ENCODE measurements around the gene TBCB. TPM values are rescaled to one million over a fixed set of nuclear protein-coding genes. Genes with fewer than 3 reads are reported as not detected.
"Not testable (repeated sequence)": the region's sequence is repeated elsewhere in the genome, so short reads cannot be mapped to it uniquely, and the experiment has no call there.

Gene TBCB
- total RNA-seq (2021; ENCODE audit: unreplicated experiment) = 141 TPM
- 184 and 198 TPM in 2 replicates for polyA plus RNA-seq (2012)
- percentile 57 among the genes with signal in this experiment for Bru-seq, nascent RNA
- BruChase-seq, experiment 1, labeled RNA remaining after a 6-hour chase = percentile 76 among the genes with signal in this experiment
- percentile 72 among the genes with signal in this experiment for BruChase-seq, experiment 2, labeled RNA remaining after a 2-hour chase
- long read RNA-seq, transcript TBCB-201 (6 exons, 1,473 nt) = major isoform, 104 of 138 reads
- long read RNA-seq, transcript TBCB-208 (5 exons, 776 nt) = minor isoform, 5 of 138 reads
- long read RNA-seq, partial matches to known transcripts = 2 of 138 reads
- long read RNA-seq, other reads (novel, unspliced or antisense) = 23 of 138 reads

GRCh38 chr19:36115453-36116343 is at the start of gene TBCB:
Gene TBCB (plus strand): TSS chr19:36115468. CDS start chr19:36115561, 93 bp downstream.
- no peaks in the 10 kb centered on the region for H3K27me3 ChIP-seq (ENCODE audit: insufficient read depth, low read length)
- peaks cover 28% of the 10 kb centered on the region for H3K79me2 ChIP-seq (ENCODE audit: insufficient read depth, low read length)
- H3K9me2 ChIP-seq (ENCODE audit: insufficient read depth) = no peaks in the 10 kb centered on the region
- ChIA-PET RAD21 (ENCODE audit: low non-redundant PET in 1 of 2, low total read pairs in 2 of 2, uncharacterized antibody in 2 of 2, unreplicated experiment in 2 of 2) (interaction anchor here (0.6 to 1.2 kb wide), 2 partner anchors 56 to 296 kb away, joined by 3 to 4 read pairs; no protein-coding TSS in a partner anchor), POLR2A (interaction anchor here (0.6 to 1.5 kb wide), 10 partner anchors 10 to 374 kb away, joined by 3 to 19 read pairs (median 4); partner anchors contain the start of genes CAPNS1, ZNF146, ZNF565 and ZNF566), CTCF (interaction anchor here (1.0 to 2.3 kb wide), 4 partner anchors 12 to 56 kb away, joined by 3 to 16 read pairs (median 4); no protein-coding TSS in a partner anchor)
- peak; percentile 54 for ATAC-seq
- peaks cover 7 to 27% of the 10 kb centered on the region in 2 experiments; a peak in 3 of 4 replicates for H3K4me1 ChIP-seq (ENCODE audit: control insufficient read depth in 1 of 2, insufficient read depth in 2 of 2, low read length in 2 of 2)
- peak within 1 kb of the TSS; percentile 92 for H3K27ac ChIP-seq (ENCODE audit: low read depth, low read length)
- H2AFZ ChIP-seq (ENCODE audit: low read depth, low read length, poor library complexity, severe bottlenecking) = no peak within 1 kb of the TSS
- H3K9me3 ChIP-seq (ENCODE audit: control insufficient read depth in 1 of 2, insufficient read depth in 1 of 2, low read depth in 1 of 2, low read length in 2 of 2) = no peaks in the 10 kb centered on the region
- peak within 1 kb of the TSS; percentile 82 to 99 for H3K4me3 ChIP-seq (replicated peaks in 1 of 2; ENCODE audit: low read depth in 1 of 2, low read length in 2 of 2)
- intact Hi-C loops (cut with micrococcal nuclease) = loop anchor here (5.0 to 10.0 kb wide), 2 partner anchors 43 to 111 kb away; partner anchors contain the start of gene SYNE4
- 0 out of 2 replicates have a peak, but pooled peaks have one; percentile 1 for TF ChIP-seq SIN3A (IDR thresholded peaks at IDR 0.05; ENCODE audit: low read depth)
- no peak for TF ChIP-seq ZNF274 (IDR thresholded peaks at IDR 0.05; ENCODE audit: low read depth, low read length)
- BruUV-seq (replicated peaks) = TSS peak; percentile 64
- no peaks in the 10 kb centered on the region for H4K20me1 ChIP-seq (ENCODE audit: insufficient read depth)
- H3K9ac ChIP-seq (ENCODE audit: low read length) = peak within 1 kb of the TSS; percentile 86
- no peak for DNase-seq (ENCODE audit: low read depth, low spot score)
- H3K36me3 ChIP-seq (ENCODE audit: control insufficient read depth in 1 of 2, insufficient read depth in 2 of 2, low read length in 2 of 2) = peaks cover 14 to 19% of the 10 kb centered on the region in 2 experiments; a peak in 3 of 4 replicates
- H3K4me2 ChIP-seq (ENCODE audit: low read length) = peak within 1 kb of the TSS; percentile 95

DNA sequence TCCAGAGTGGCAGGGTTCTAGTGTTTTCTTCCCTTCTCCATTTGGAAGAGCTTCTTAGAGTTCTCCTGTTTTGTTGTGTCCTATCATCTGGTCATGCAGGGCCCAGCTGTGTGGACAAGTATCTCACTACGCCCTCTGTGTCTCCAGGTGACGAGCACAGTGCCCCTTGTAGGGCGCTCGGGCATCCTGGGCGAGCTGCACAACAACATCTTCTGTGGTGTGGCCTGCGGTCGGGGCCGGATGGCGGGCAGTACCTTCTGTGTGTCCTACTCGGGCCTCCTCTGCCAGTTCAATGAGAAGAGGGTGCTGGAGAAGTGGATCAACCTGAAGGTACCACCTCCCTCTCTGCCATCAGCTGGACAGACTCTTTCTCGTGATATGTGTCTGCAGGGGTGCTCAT is 47.6 kb upstream of the TBCB start:
- POLR2A ChIA-PET = no interaction called here
- no peak overlapping the region for H3K27ac ChIP-seq (ENCODE audit: low read depth, low read length)
- H3K9me3 ChIP-seq (ENCODE audit: control insufficient read depth in 1 of 2, insufficient read depth in 1 of 2, low read depth in 1 of 2, low read length in 2 of 2) = no peaks in the 10 kb centered on the region
- no peak overlapping the region for H3K4me2 ChIP-seq (ENCODE audit: low read length)
- RAD21 ChIA-PET (ENCODE audit: low non-redundant PET in 1 of 2, low total read pairs in 2 of 2, uncharacterized antibody in 2 of 2, unreplicated experiment in 2 of 2) = interaction anchor here in 1 of 2 experiments (0.9 kb wide), 1 partner anchor 96 kb away, joined by 3 read pairs; no protein-coding TSS in a partner anchor
- H3K9ac ChIP-seq (ENCODE audit: low read length) = no peak overlapping the region
- peaks cover 4 to 40% of the 10 kb centered on the region in 2 experiments for H3K36me3 ChIP-seq (ENCODE audit: control insufficient read depth in 1 of 2, insufficient read depth in 2 of 2, low read length in 2 of 2)
- ATAC-seq (no peak), DNase-seq (ENCODE audit: low read depth, low spot score) (no peak)
- intact Hi-C loops (cut with micrococcal nuclease) = loop anchor here (10.0 kb wide), 1 partner anchor 1047 kb away; no protein-coding TSS in a partner anchor
- TF ChIP-seq EZH2phosphoT487 (IDR thresholded peaks at IDR 0.05; ENCODE audit: borderline replicate concordance) (no peak), POLR2A (IDR thresholded peaks at IDR 0.05; ENCODE audit: borderline replicate concordance, extremely low read depth, insufficient read depth, insufficient read length) (no peak), FOSL1 (IDR thresholded peaks at IDR 0.05; ENCODE audit: low read depth) (no peak), ZFX (IDR thresholded peaks at IDR 0.05) (no peak), SIN3A (IDR thresholded peaks at IDR 0.05; ENCODE audit: low read depth) (no peak), EZH2 (IDR thresholded peaks at IDR 0.05) (no peak)
- TF ChIP-seq, protein P1, sequence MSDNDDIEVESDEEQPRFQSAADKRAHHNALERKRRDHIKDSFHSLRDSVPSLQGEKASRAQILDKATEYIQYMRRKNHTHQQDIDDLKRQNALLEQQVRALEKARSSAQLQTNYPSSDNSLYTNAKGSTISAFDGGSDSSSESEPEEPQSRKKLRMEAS (IDR thresholded peaks at IDR 0.05) = no peak
- no peak overlapping the region for H2AFZ ChIP-seq (ENCODE audit: low read depth, low read length, poor library complexity, severe bottlenecking)
- H3K79me2 ChIP-seq (ENCODE audit: insufficient read depth, low read length) = no peaks in the 10 kb centered on the region; the same call in 1 of the 2 replicates
- CTCF ChIA-PET = no interaction called here
- no TSS peak for BruUV-seq (replicated peaks)
- H3K4me1 ChIP-seq (ENCODE audit: control insufficient read depth in 1 of 2, insufficient read depth in 2 of 2, low read length in 2 of 2) = peaks cover 14 to 17% of the 10 kb centered on the region in 2 experiments
- no peaks in the 10 kb centered on the region for H3K9me2 ChIP-seq (ENCODE audit: insufficient read depth)
- peaks cover 13% of the 10 kb centered on the region; the same call in 1 of the 2 replicates for H4K20me1 ChIP-seq (ENCODE audit: insufficient read depth)
- no peak overlapping the region for H3K4me3 ChIP-seq (replicated peaks in 1 of 2; ENCODE audit: low read depth in 1 of 2, low read length in 2 of 2)
- no peaks in the 10 kb centered on the region for H3K27me3 ChIP-seq (ENCODE audit: insufficient read depth, low read length)

- H3K9me2 ChIP-seq (ENCODE audit: insufficient read depth); DNase-seq (ENCODE audit: low read depth, low spot score); H3K79me2 ChIP-seq (ENCODE audit: insufficient read depth, low read length); H3K4me2 ChIP-seq (ENCODE audit: low read length); H3K4me3 ChIP-seq (replicated peaks in 1 of 2; ENCODE audit: low read depth in 1 of 2, low read length in 2 of 2); H3K27me3 ChIP-seq (ENCODE audit: insufficient read depth, low read length); H2AFZ ChIP-seq (ENCODE audit: low read depth, low read length, poor library complexity, severe bottlenecking); POLR2A ChIA-PET; H3K27ac ChIP-seq (ENCODE audit: low read depth, low read length); BruUV-seq (replicated peaks); ATAC-seq; H3K9me3 ChIP-seq (ENCODE audit: control insufficient read depth in 1 of 2, insufficient read depth in 1 of 2, low read depth in 1 of 2, low read length in 2 of 2); H3K9ac ChIP-seq (ENCODE audit: low read length); RAD21 ChIA-PET (ENCODE audit: low non-redundant PET in 1 of 2, low total read pairs in 2 of 2, uncharacterized antibody in 2 of 2, unreplicated experiment in 2 of 2); CTCF ChIA-PET: not testable (repeated sequence)
- peaks cover 11 to 50% of the 10 kb centered on the region in 2 experiments for H3K36me3 ChIP-seq (ENCODE audit: control insufficient read depth in 1 of 2, insufficient read depth in 2 of 2, low read length in 2 of 2)
- peaks cover 14 to 17% of the 10 kb centered on the region in 2 experiments for H3K4me1 ChIP-seq (ENCODE audit: control insufficient read depth in 1 of 2, insufficient read depth in 2 of 2, low read length in 2 of 2)
- H4K20me1 ChIP-seq (ENCODE audit: insufficient read depth) = peaks cover 13% of the 10 kb centered on the region; the same call in 1 of the 2 replicates
- intact Hi-C loops (cut with micrococcal nuclease) = loop anchor here (10.0 kb wide), 1 partner anchor 1046 kb away; no protein-coding TSS in a partner anchor
Observed at GRCh38 chr19:36068810-36069499, 46.3 kb upstream of the TBCB start.
